ENCODE results near the gene RAB11FIP3. TPM values are rescaled to one million over a fixed set of nuclear protein-coding genes. Genes with fewer than 3 reads are reported as not detected.

The RAB11FIP3 gene
- total and polyA plus RNA-seq, 9 donors = 18.0 to 58.1 (median 38.1) TPM

- intact Hi-C loops (cut with DNase I) = loop anchor here in 1 of 4 donors (1.0 kb wide), 1 partner anchor 101 kb away; the partner anchor contains the start of gene CAPN15
- DNase-seq = peak in 4 of 5 donors; percentile 22 to 59 (median 46)
Observed at GRCh38 chr16:426115-426905, 861 bp downstream of the RAB11FIP3 start.

GRCh38 chr16:426906-427249, 1.4 kb downstream of the RAB11FIP3 start:
- H3K4me1 ChIP-seq (ENCODE audit: insufficient read depth) = peaks cover 9% of the 10 kb centered on the region
- no peak for TF ChIP-seq CTCF (IDR thresholded peaks at IDR 0.05)
- no peak for TF ChIP-seq POLR2A (IDR thresholded peaks at IDR 0.05)
- TF ChIP-seq EP300 (IDR thresholded peaks at IDR 0.05) = no peak
- peak overlapping the region; percentile 58 for H3K4me3 ChIP-seq
- intact Hi-C loops (cut with DNase I) = loop anchor here in 1 of 4 donors (1.0 kb wide), 1 partner anchor 100 kb away; the partner anchor contains the start of gene CAPN15
- peak in 2 of 5 donors; percentile 35 to 51 for DNase-seq
- WGBS, 3 donors = 7 to 8% (median 8%) methylated on average over 13 of the region's 13 CpGs
- H3K36me3 ChIP-seq = no peaks in the 10 kb centered on the region
- H3K9me3 ChIP-seq = no peaks in the 10 kb centered on the region
- H3K27me3 ChIP-seq = no peaks in the 10 kb centered on the region
- H3K27ac ChIP-seq = no peak overlapping the region

More at GRCh38 chr16:426115-426905, 861 bp downstream of the RAB11FIP3 start:
- Histone ChIP-seq H3K27ac (peak overlapping the region in 1 of 2 donors; percentile 34), H3K27me3 (no peaks in the 10 kb centered on the region), H3K4me3 (peak overlapping the region; percentile 58), H3K36me3 (no peaks in the 10 kb centered on the region), H3K9me3 (no peaks in the 10 kb centered on the region), H3K4me1 (ENCODE audit: insufficient read depth) (peaks cover 9% of the 10 kb centered on the region)
- 0 to 1% (median 0%) methylated on average over 24 to 97 of the region's 97 CpGs for WGBS, 3 donors
- TF ChIP-seq CTCF (IDR thresholded peaks at IDR 0.05) = no peak
- TF ChIP-seq EP300 (IDR thresholded peaks at IDR 0.05) = no peak
- TF ChIP-seq POLR2A (IDR thresholded peaks at IDR 0.05) = no peak

GRCh38 chr16:427250-427649, 1.8 kb downstream of the RAB11FIP3 start:
- H3K9me3 ChIP-seq = no peaks in the 10 kb centered on the region
- intact Hi-C loops (cut with DNase I) = no loop called here
- H3K27ac ChIP-seq = no peak overlapping the region
- H3K36me3 ChIP-seq = no peaks in the 10 kb centered on the region
- 36 to 44% (median 39%) methylated on average over 10 of the region's 10 CpGs for WGBS, 3 donors
- peak; percentile 21 for TF ChIP-seq POLR2A (IDR thresholded peaks at IDR 0.05)
- TF ChIP-seq EP300 (IDR thresholded peaks at IDR 0.05) = no peak
- no peak for TF ChIP-seq CTCF (IDR thresholded peaks at IDR 0.05)
- peak overlapping the region; percentile 58 for H3K4me3 ChIP-seq
- no peaks in the 10 kb centered on the region for H3K27me3 ChIP-seq
- DNase-seq = no peak
- H3K4me1 ChIP-seq (ENCODE audit: insufficient read depth) = peaks cover 9% of the 10 kb centered on the region

- H3K27me3 ChIP-seq = no peaks in the 10 kb centered on the region
- H3K36me3 ChIP-seq = no peaks in the 10 kb centered on the region
- 95 to 97% (median 95%) methylated on average over 7 of the region's 7 CpGs for WGBS, 3 donors
- no peak for TF ChIP-seq EP300 (IDR thresholded peaks at IDR 0.05)
- TF ChIP-seq POLR2A (IDR thresholded peaks at IDR 0.05) = no peak
- H3K4me3 ChIP-seq = no peak overlapping the region
- peaks cover 2% of the 10 kb centered on the region for H3K4me1 ChIP-seq (ENCODE audit: insufficient read depth)
- no peaks in the 10 kb centered on the region for H3K9me3 ChIP-seq
- DNase-seq = no peak
- no peak overlapping the region for H3K27ac ChIP-seq
- intact Hi-C loops (cut with DNase I) = no loop called here
Observed at GRCh38 chr16:430904-431303, 5.5 kb downstream of the RAB11FIP3 start.

GRCh38 chr16:440627-441026, 15.2 kb downstream of the RAB11FIP3 start:
- WGBS, 3 donors = 89 to 93% (median 93%) methylated on average over 6 of the region's 6 CpGs
- Histone ChIP-seq H3K9me3 (no peaks in the 10 kb centered on the region), H3K27ac (no peak overlapping the region), H3K4me1 (ENCODE audit: insufficient read depth) (no peaks in the 10 kb centered on the region), H3K36me3 (no peaks in the 10 kb centered on the region), H3K4me3 (no peak overlapping the region), H3K27me3 (no peaks in the 10 kb centered on the region)
- no peak for TF ChIP-seq CTCF (IDR thresholded peaks at IDR 0.05)
- TF ChIP-seq POLR2A (IDR thresholded peaks at IDR 0.05) = no peak
- no peak for TF ChIP-seq EP300 (IDR thresholded peaks at IDR 0.05)
- no peak for DNase-seq
- intact Hi-C loops (cut with DNase I) = no loop called here

Data from ovary (tissue), 9 donors.